GM19099 (cell line): ENCODE measurements around the gene ATXN7L1.

Experiments
- POLR2A ChIP-seq: IDR thresholded peaks from 3 replicates; pipeline ENCODE4 v1.6.1; 2011; ENCODE audit warnings: low read depth; ENCODE audit not compliant: insufficient read length; ENCODE audit errors: extremely low read depth

Gene ATXN7L1

GRCh38 chr7:105580022-105580740 is 296.2 kb downstream of the ATXN7L1 start:
- TF ChIP-seq POLR2A = no peak

DNA sequence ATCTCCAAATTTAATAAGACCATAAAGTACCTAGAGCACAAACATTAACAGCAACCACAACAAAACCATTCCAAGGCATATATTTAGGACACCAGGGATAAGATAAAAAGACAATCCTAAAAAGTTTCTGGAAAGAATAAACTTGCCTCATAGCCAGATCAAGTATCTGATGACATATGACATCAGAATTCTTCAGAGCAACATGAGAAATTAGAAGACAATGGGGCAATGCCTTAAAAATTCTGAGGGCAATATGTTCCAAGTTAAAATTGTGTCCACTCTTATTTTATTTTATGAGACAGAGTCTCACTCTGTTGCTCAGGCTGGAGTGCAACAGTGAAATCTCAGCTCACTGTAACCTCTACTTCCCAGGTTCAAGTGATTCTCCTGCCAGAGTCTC is 297.9 kb downstream of the ATXN7L1 start:
- no peak for TF ChIP-seq POLR2A

DNA sequence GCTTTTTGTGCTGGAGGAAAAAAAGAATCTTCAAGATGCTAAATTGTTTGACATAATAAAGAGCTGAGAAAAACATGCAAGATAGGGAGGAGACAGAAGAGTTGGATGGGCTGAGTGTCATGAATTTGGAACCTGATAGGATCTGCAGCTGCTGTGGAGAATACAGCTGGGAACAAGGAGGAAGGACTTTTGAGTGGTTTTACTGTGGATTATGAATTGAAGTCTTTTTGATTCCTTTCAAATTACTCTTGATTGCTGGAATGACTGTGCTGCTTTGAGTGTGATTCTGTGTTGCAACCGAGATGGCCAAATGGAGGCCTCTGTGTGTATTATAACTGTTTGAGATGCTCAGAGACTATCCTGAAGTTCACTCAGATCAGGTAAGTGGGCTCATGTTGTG is 299.1 kb downstream of the ATXN7L1 start:
- TF ChIP-seq POLR2A = no peak

- no peak for TF ChIP-seq POLR2A
Measured at GRCh38 chr7:105571891-105572290, 304.5 kb downstream of the ATXN7L1 start.

DNA sequence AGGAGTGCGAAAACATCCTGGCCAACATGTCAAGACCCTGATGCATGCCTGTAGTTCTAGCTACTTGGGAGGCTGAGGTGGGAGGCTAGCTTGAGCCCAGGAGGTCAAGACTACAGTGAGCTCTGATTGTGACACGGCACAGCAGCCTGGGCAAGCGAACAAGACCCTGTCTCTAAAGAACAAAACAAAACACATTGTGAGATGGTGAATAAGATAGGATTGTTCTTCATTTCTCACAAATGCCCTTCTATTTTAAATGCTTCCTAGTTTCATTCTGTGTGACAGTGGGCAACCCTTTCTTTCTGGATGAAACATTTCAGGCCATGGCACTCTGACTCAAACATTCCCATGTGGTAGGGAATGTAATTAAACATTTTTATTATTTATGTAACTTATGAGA is 308.6 kb downstream of the ATXN7L1 start:
- TF ChIP-seq POLR2A = no peak

DNA sequence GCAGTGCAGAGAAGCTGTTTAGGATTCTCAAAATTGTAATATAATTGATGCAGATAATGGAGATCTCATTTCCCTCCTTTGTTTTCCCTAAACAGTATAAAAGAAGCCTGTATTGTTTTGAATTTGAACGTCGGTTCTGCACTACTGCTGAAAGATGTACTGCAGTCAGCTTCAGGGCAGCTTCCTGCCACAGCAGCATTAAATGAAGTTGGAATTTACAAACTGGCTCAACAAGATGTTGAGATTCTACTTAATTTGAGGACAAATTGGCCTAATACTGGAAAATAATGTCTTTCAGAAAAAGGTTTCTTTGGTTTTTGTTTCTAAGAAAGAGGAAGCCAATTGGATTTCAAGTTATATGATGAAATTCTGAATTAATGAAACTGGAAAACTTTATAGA is 309.4 kb downstream of the ATXN7L1 start:
- no peak for TF ChIP-seq POLR2A

DNA sequence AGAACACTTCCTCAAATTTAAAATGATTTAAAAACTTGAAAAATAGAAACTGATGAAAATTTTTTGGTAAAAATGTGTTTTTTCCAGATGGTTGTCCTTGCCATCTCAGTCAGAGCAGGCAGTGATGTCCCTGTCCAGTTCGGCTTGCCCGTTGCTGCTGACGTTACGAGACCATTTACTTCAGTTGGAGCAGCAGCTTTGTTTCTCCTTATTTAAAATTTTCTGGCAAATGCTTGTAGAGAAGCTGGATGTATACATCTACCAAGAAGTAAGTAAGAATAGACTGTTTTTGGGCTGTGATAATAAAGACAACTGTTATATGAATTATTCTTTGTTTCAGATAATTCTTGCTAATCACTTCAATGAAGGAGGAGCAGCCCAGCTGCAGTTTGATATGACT is 311.2 kb downstream of the ATXN7L1 start:
- TF ChIP-seq POLR2A = no peak

GRCh38 chr7:105559926-105560325 is 316.5 kb downstream of the ATXN7L1 start:
- no peak for TF ChIP-seq POLR2A
